Transverse colon (tissue), 4 donors: Measurements from ENCODE around the gene ATP9A.

Experiments used
- EP300 ChIP-seq: sonication (generic); formaldehyde crosslinking; IDR thresholded peaks from one replicate; pipeline ENCODE4 v1.6.1; 2017; ENCODE audit warnings: antibody characterized with exemption, low read depth
- POLR2A ChIP-seq: fragments of 450-650 bp; IDR thresholded peaks from one replicate; pipeline ENCODE4 v1.6.1; 2016; ENCODE audit warnings: antibody characterized with exemption, mild to moderate bottlenecking, moderate library complexity
- POLR2AphosphoS5 ChIP-seq, 3 donors: sonication (generic); formaldehyde crosslinking; IDR thresholded peaks; one replicate each; pipeline ENCODE4 v1.6.1; 2016; ENCODE audit warnings: antibody characterized with exemption in 3 of 3
- TF ChIP-seq, protein P1 (sequence below), 5 experiments: fragments of 200-600 bp in 3 of 5; fragments of 450-650 bp in 2 of 5; sonication (generic) in 3 of 5; IDR thresholded peaks; 1 replicate in 2 of 5; 2 replicates in 3 of 5; pipeline ENCODE4 v1.5.1; 2016 to 2017; ENCODE audit warnings: antibody characterized with exemption in 5 of 5, inconsistent platforms in 3 of 5, mild to moderate bottlenecking in 2 of 5, moderate library complexity in 1 of 5

DNA sequence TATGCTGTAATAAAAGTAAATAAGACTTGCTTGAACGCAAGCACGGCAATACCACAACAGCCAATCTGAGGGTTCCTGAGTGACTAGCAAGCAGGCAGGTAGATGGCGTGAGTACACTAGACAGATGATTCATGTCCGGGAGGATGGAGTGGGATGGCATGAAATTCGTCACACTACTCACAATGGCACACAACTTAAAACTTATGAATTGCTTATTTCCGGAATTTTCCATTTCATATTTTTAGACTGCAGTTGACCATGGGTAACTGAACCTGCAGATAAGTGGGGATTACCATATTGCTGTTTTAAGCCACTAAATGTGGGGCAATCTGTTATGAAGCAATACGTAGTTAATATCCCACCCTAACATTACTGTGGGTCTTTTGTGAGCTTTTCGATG, 132.1 kb downstream of the ATP9A start:
- TF ChIP-seq POLR2A (no peak), POLR2AphosphoS5 (IDR thresholded peaks at IDR 0.05) (no peak), EP300 (no peak)
- TF ChIP-seq, protein P1, sequence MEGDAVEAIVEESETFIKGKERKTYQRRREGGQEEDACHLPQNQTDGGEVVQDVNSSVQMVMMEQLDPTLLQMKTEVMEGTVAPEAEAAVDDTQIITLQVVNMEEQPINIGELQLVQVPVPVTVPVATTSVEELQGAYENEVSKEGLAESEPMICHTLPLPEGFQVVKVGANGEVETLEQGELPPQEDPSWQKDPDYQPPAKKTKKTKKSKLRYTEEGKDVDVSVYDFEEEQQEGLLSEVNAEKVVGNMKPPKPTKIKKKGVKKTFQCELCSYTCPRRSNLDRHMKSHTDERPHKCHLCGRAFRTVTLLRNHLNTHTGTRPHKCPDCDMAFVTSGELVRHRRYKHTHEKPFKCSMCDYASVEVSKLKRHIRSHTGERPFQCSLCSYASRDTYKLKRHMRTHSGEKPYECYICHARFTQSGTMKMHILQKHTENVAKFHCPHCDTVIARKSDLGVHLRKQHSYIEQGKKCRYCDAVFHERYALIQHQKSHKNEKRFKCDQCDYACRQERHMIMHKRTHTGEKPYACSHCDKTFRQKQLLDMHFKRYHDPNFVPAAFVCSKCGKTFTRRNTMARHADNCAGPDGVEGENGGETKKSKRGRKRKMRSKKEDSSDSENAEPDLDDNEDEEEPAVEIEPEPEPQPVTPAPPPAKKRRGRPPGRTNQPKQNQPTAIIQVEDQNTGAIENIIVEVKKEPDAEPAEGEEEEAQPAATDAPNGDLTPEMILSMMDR (IDR thresholded peaks at IDR 0.05) = no peak
